B cell (primary cell): Measurements from ENCODE around the gene POLR2F. TPM values are rescaled to one million over a fixed set of nuclear protein-coding genes. Genes with fewer than 3 reads are reported as not detected.

ENCODE experiments used
- ATAC-seq: fragments of 200-7000 bp; cut with Tn5 transposase; one replicate; pipeline ENCODE4 v1.10.0; 2021; ENCODE audit warnings: low read depth, mild to moderate bottlenecking, moderate number of reproducible peaks, moderate library complexity
- CTCF ChIA-PET: fragments of 350-600 bp; sonication (Branson Sonifier 250); formaldehyde crosslinking; loops from one replicate; lab custom pipeline; 2021; ENCODE audit warnings: antibody characterized with exemption, inconsistent platforms; lab: Charles Lee
- POLR2A ChIA-PET: fragments of 350-600 bp; sonication (Branson Sonifier 250); formaldehyde crosslinking; loops from one replicate; lab custom pipeline; 2021; ENCODE audit warnings: antibody characterized with exemption; lab: Charles Lee
- DNase-seq: peaks from one replicate; pipeline ENCODE4 v3.0.0; 2013
- H2AFZ ChIP-seq: 2 replicates; pipeline ENCODE4 v1.6.1; 2012; ENCODE audit warnings: mild to moderate bottlenecking, low read depth, low read length; ENCODE audit not compliant: insufficient read depth, poor library complexity, severe bottlenecking
- H3K27ac ChIP-seq, 2 donors: 1 replicate in 1 of 2; 2 replicates in 1 of 2; pipeline ENCODE4 v1.5.1; 2012 to 2013; ENCODE audit warnings: low read length in 2 of 2, mild to moderate bottlenecking in 2 of 2, moderate library complexity in 1 of 2
- H3K27me3 ChIP-seq, 4 experiments: fragments of 200-600 bp in 1 of 4; sonication (generic) in 1 of 4; replicated peaks in 1 of 4; 1 replicate in 2 of 4; 2 replicates in 2 of 4; pipeline versions ENCODE4 v1.6.1 to v1.7.0; 2013 to 2016; ENCODE audit warnings: low read length in 3 of 4, mild to moderate bottlenecking in 2 of 4, mixed read lengths in 1 of 4, moderate library complexity in 1 of 4; ENCODE audit not compliant: insufficient read depth in 4 of 4, control insufficient read depth in 3 of 4; ENCODE audit errors: control extremely low read depth in 1 of 4
- H3K36me3 ChIP-seq, 2 experiments: replicated peaks in 1 of 2; 1 replicate in 1 of 2; 2 replicates in 1 of 2; pipeline versions ENCODE4 v1.6.1 to v1.7.1; 2013; ENCODE audit warnings: low read length in 1 of 2; ENCODE audit not compliant: insufficient read depth in 2 of 2, control insufficient read depth in 1 of 2; ENCODE audit errors: control extremely low read depth in 1 of 2, extremely low read depth in 1 of 2
- H3K4me1 ChIP-seq, 2 donors: fragments of 200-600 bp in 1 of 2; sonication (generic) in 1 of 2; 1 replicate in 1 of 2; 2 replicates in 1 of 2; pipeline versions ENCODE4 v1.5.1 to v1.6.1; 2013 to 2017; ENCODE audit warnings: low read length in 2 of 2; ENCODE audit not compliant: control insufficient read depth in 2 of 2, insufficient read depth in 2 of 2
- H3K4me2 ChIP-seq: replicated peaks from 2 replicates; pipeline ENCODE3; 2012; ENCODE audit warnings: mild to moderate bottlenecking, low read depth, low read length; ENCODE audit not compliant: poor library complexity, severe bottlenecking
- H3K4me3 ChIP-seq, 5 experiments: fragments of 200-600 bp in 1 of 5; sonication (generic) in 1 of 5; 1 replicate in 3 of 5; 2 replicates in 2 of 5; pipeline versions ENCODE4 v1.5.1 to v1.7.0; 2011 to 2016; ENCODE audit warnings: low read length in 4 of 5, mild to moderate bottlenecking in 4 of 5, low read depth in 2 of 5, control low read depth in 1 of 5, moderate library complexity in 1 of 5; ENCODE audit not compliant: insufficient read depth in 1 of 5; ENCODE audit errors: control extremely low read depth in 1 of 5, extremely low read depth in 1 of 5
- H3K79me2 ChIP-seq: fragments of 200-600 bp; sonication (generic); one replicate; pipeline ENCODE4 v1.6.0; 2016; ENCODE audit warnings: low read length; ENCODE audit not compliant: control insufficient read depth, insufficient read depth
- H3K9ac ChIP-seq: fragments of 200-600 bp; sonication (generic); 2 replicates; pipeline ENCODE4 v1.6.1; 2017; ENCODE audit warnings: mild to moderate bottlenecking, low read length, moderate library complexity
- H3K9me3 ChIP-seq, 3 donors: one replicate each; pipeline versions ENCODE4 v1.6.1 to v1.7.1; 2013; ENCODE audit warnings: low read length in 2 of 3; ENCODE audit not compliant: control insufficient read depth in 2 of 3, insufficient read depth in 1 of 3; ENCODE audit errors: control extremely low read depth in 1 of 3
- H4K20me1 ChIP-seq: 2 replicates; pipeline ENCODE4 v1.6.0; 2012; ENCODE audit warnings: mild to moderate bottlenecking, low read length; ENCODE audit not compliant: insufficient read depth, control insufficient read depth, poor library complexity, severe bottlenecking
- H3K27ac Mint-ChIP-seq: one replicate; pipeline ENCODE4 v1.8.0; 2021; ENCODE audit warnings: mixed read lengths
- H3K27me3 Mint-ChIP-seq: one replicate; pipeline ENCODE4 v1.8.0; 2021; ENCODE audit warnings: mixed read lengths
- H3K4me1 Mint-ChIP-seq: one replicate; pipeline ENCODE4 v1.8.0; 2021; ENCODE audit warnings: mixed read lengths
- H3K4me3 Mint-ChIP-seq: one replicate; pipeline ENCODE4 v1.8.0; 2021; ENCODE audit warnings: mixed read lengths
- H3K9me3 Mint-ChIP-seq: one replicate; pipeline ENCODE4 v1.8.0; 2022; ENCODE audit warnings: mixed read lengths; ENCODE audit not compliant: insufficient read depth
- EZH2 ChIP-seq: IDR thresholded peaks from 2 replicates; pipeline ENCODE4 v1.6.1; 2012; ENCODE audit warnings: borderline replicate concordance, low read depth, mild to moderate bottlenecking, moderate library complexity, low read length; ENCODE audit not compliant: insufficient read depth, poor library complexity, severe bottlenecking
- WGBS: methylation state at CpG from one replicate; pipeline ENCODE4 v1.1.5; 2013; ENCODE audit warnings: missing lambda C conversion rate; ENCODE audit not compliant: insufficient coverage; 5-methylcytosine and 5-hydroxymethylcytosine counted together
- intact Hi-C: fragments of 100-400 bp; cut with micrococcal nuclease; formaldehyde crosslinking; loops from one replicate; pipeline ENCODE4 v1.10.0; 2022
- polyA plus RNA-seq: library from polyadenylated mRNA; depleted of rRNA; stranded (reverse); fragments of >200 nt; gene quantifications from 2 replicates; pipeline ENCODE4 v1.2.3, GENCODE V29; 2012
- total RNA-seq, 2 donors: library from RNA; stranded (reverse); fragments of 120-200 nt in 1 of 2; gene quantifications; 1 replicate in 1 of 2; 2 replicates in 1 of 2; pipeline versions ENCODE4 v1.2.3 to v1.2.4, GENCODE V29; 2013 to 2022
- TF ChIP-seq, protein P1 (sequence below): fragments of 200-600 bp; IDR thresholded peaks from one replicate; pipeline ENCODE4 v1.8.0; 2022; ENCODE audit warnings: antibody characterized with exemption, mild to moderate bottlenecking

The POLR2F gene
- total and polyA plus RNA-seq, 2 donors (not counting 1 experiment from before 2014, with no cell fraction given): 41.8 to 49.6 TPM

DNA sequence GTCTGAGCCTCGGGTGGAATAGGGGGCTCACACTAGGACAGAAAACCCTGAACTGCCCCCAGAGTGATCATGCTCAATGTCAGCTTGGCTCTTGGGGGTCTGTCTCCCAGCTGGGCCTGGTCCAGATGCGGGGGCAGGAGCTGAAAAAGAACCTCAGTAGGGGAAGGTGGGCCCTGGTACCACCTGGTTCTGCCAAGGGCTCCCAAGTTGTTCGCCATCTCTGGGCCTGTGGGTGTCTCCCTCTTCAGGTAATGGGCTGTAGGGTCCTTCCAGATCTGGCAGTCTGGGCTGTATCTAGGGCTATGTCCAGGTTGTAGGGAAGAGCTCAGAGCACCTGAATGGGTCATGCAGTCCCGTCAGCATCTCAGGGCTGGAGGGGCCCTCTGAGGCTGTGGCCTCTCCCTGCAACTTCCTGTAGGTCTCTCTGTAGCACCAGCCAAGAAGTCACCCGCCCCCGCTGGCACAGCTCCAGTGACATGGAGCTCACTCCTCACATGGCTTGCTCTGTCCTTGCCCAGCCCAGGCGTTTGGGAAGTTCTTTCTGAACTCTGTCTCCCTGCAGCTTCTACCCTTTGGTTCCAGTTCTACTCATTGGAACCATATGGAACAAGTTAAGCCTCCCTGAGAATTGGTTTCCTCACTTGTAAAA is 63.9 kb downstream of the POLR2F start:
- H3K9me3 ChIP-seq: peaks cover 0 to 3% (median 0%) of the 10 kb centered on the region in 3 donors
- no peaks in the 10 kb centered on the region for H4K20me1 ChIP-seq
- POLR2A ChIA-PET: no interaction called here
- H3K9ac ChIP-seq: no peak overlapping the region
- Mint-ChIP-seq H3K27ac (no peak overlapping the region), H3K27me3 (peaks cover 3% of the 10 kb centered on the region), H3K9me3 (no peaks in the 10 kb centered on the region), H3K4me1 (no peaks in the 10 kb centered on the region), H3K4me3 (no peak overlapping the region)
- intact Hi-C loops: no loop called here
- no peak overlapping the region for H3K4me3 ChIP-seq
- H3K4me2 ChIP-seq: no peak overlapping the region
- H2AFZ ChIP-seq: no peak overlapping the region
- no peaks in the 10 kb centered on the region for H3K36me3 ChIP-seq
- no peaks in the 10 kb centered on the region for H3K4me1 ChIP-seq
- ATAC-seq (no peak), DNase-seq (no peak)
- CTCF ChIA-PET: no interaction called here
- TF ChIP-seq, protein P1, sequence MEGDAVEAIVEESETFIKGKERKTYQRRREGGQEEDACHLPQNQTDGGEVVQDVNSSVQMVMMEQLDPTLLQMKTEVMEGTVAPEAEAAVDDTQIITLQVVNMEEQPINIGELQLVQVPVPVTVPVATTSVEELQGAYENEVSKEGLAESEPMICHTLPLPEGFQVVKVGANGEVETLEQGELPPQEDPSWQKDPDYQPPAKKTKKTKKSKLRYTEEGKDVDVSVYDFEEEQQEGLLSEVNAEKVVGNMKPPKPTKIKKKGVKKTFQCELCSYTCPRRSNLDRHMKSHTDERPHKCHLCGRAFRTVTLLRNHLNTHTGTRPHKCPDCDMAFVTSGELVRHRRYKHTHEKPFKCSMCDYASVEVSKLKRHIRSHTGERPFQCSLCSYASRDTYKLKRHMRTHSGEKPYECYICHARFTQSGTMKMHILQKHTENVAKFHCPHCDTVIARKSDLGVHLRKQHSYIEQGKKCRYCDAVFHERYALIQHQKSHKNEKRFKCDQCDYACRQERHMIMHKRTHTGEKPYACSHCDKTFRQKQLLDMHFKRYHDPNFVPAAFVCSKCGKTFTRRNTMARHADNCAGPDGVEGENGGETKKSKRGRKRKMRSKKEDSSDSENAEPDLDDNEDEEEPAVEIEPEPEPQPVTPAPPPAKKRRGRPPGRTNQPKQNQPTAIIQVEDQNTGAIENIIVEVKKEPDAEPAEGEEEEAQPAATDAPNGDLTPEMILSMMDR: no peak
- no peak for TF ChIP-seq EZH2
- 58% methylated on average over 7 of the region's 7 CpGs for WGBS
- H3K27ac ChIP-seq: no peak overlapping the region
- peaks cover 0 to 3% (median 1%) of the 10 kb centered on the region in 4 experiments for H3K27me3 ChIP-seq
- H3K79me2 ChIP-seq: no peaks in the 10 kb centered on the region
